Retinal pigment epithelial cell (primary cell): ENCODE results near the gene OSTF1.

Experiments
- DNase-seq: peaks from one replicate; pipeline ENCODE4 v3.0.0-alpha.2; 2010; ENCODE audit warnings: low read depth
- H3K4me3 ChIP-seq: 2 replicates; pipeline ENCODE4 v1.5.1; 2011; ENCODE audit warnings: mild to moderate bottlenecking, low read length, control low read depth, moderate library complexity
- TF ChIP-seq, protein P1 (sequence below): conservative IDR thresholded peaks from 2 replicates; pipeline ENCODE4 v1.5.1; 2011; ENCODE audit warnings: low read depth, low read length, control low read depth, inconsistent platforms

Gene OSTF1

DNA sequence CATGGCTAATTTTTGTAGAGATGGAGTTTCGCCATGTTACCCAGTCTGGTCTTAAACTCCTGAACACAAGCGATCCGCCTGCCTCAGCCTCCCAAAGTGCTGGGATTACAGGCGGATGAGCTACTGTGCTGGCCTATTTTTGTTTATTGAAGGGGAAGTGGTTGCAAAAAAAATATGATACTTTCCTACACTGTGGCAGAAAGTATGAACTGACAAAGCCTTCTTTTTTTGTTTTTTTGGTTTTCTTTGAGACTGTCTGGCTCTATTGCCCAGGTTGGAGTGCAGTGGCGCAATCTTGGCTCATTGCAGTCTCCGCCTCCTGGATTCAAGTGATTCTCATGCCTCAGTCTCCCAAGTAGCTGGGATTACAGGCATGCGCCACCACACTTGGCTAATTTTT is 50.9 kb downstream of the OSTF1 start:
- TF ChIP-seq, protein P1, sequence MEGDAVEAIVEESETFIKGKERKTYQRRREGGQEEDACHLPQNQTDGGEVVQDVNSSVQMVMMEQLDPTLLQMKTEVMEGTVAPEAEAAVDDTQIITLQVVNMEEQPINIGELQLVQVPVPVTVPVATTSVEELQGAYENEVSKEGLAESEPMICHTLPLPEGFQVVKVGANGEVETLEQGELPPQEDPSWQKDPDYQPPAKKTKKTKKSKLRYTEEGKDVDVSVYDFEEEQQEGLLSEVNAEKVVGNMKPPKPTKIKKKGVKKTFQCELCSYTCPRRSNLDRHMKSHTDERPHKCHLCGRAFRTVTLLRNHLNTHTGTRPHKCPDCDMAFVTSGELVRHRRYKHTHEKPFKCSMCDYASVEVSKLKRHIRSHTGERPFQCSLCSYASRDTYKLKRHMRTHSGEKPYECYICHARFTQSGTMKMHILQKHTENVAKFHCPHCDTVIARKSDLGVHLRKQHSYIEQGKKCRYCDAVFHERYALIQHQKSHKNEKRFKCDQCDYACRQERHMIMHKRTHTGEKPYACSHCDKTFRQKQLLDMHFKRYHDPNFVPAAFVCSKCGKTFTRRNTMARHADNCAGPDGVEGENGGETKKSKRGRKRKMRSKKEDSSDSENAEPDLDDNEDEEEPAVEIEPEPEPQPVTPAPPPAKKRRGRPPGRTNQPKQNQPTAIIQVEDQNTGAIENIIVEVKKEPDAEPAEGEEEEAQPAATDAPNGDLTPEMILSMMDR, result no peak
- H3K4me3 ChIP-seq, result no peak overlapping the region
- no peak for DNase-seq

DNA sequence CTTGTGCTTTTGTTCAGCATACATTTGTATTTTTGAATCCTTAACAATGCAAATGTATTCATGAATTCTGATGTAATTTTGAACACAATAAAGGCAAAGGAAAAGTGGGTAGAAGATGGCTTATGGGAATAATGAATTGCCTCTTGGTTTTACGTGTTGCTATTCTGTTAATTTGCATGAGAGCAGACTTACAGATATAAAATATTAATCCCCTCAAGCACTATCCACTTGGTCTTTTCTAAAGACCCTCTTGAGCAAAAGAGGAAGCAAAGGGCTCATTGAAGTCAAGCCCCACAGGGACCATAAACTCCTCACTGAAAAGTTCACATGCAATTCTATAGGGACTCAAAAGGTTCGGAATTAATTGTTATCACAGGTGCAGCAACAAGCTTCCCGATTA is 51.9 kb downstream of the OSTF1 start:
- TF ChIP-seq, protein P1, result no peak
- no peak for DNase-seq
- H3K4me3 ChIP-seq, result no peak overlapping the region

DNA sequence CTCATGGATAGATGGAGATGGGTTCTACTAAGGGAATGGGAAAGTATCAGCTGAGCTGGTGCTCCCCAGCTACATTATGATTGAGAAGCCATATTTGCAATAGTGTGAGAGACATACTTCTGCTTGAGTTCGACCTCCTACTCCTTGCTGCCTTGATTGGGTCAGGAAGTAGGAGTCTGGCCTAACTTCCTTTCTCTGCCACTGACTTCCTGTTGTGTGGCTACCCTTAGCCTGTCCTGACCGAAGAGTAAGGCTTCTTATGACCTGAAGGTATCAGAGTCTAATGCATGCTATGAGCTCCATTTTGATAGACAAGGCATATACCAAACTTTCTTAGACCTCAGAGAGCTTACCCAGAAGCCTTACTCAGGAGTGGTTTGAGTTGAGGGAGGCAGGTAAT is 53.9 kb downstream of the OSTF1 start:
- TF ChIP-seq, protein P1, result no peak
- H3K4me3 ChIP-seq, result no peak overlapping the region
- no peak for DNase-seq

DNA sequence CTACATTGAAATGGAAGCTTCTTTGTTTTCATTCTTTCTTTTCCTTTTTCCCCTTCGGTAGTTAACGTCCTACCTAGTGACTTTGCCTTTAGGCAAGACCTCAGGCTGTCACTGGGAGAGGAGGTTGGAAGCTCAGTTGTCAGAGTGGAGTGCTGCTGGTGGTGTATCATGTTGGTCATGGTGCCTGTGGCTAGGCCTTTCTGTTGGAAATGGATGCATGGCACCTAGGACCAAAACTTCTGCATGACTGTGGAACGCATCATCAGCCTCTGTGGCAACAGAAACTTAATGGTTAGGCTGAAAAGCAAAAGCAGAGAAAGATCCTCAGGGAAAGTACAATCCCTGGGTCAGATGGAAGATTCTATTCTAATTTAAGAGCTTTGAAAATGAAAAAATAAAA is 57.9 kb downstream of the OSTF1 start:
- TF ChIP-seq, protein P1, result no peak
- DNase-seq, result no peak
- no peak overlapping the region for H3K4me3 ChIP-seq

DNA sequence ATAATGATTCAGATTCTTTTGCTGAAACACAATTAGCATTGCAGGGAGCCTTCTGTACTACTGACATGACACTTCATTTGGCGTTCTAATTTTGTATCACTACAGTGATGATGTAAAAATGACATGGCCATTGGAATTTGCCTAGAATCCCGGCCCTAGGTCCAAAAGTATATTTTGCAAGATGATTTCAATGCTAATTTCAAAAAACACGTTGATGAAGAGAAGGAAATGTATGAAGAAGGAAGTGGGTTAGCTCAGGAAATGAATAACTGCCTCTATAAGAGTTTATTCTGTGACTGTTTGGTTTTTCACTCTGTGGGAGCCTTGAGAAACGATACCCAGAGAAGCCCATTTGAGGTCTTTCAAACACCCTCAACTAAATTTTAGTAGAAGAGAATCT is 59.3 kb downstream of the OSTF1 start:
- DNase-seq, result no peak
- TF ChIP-seq, protein P1, result no peak

DNA sequence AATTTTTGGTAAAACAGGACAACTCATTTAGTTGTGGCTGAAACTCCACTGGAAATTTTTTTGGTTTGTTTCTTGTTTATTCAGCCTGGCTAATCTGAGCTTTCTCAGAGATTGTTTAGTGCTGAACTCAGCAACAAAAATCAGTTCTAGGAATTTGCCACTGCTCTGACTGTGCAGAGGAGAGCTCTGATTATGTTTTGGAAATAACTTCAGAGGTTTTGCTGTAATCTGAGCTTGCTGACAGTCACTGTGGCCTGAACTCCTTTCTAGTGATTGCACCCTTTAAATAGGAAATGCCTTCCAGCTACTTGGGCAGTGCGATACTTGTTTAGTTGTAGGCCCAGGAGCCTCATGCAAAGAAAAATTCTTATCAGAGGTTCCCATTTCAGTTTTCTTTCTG is 60.2 kb downstream of the OSTF1 start:
- DNase-seq, result peak; percentile 38
- no peak overlapping the region for H3K4me3 ChIP-seq
- TF ChIP-seq, protein P1, result no peak

More for the DNA sequence above, 59.3 kb downstream of the OSTF1 start:
- H3K4me3 ChIP-seq, result no peak overlapping the region

DNA sequence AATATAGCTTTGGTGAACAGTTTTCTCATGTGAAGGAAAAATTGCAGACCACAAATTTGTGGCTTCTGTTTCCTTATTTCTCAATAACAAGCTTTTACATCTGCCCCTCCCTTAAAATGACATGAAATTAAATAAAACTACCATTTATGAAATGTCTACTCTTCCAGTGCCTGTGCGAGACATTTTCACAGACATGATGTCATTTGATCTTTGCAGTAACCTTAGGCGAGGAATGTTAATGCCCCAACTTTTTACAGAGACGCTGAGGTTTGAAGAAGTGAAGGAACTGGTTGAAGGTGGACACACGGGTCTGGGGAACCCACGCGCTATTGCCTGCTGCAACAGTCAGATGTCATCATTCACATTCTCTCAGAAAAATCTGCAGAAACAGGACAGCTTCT is 61.5 kb downstream of the OSTF1 start:
- H3K4me3 ChIP-seq, result no peak overlapping the region
- no peak for DNase-seq
- TF ChIP-seq, protein P1, result no peak
